ENCODE results near the gene DNMT1. TPM values are rescaled to one million over a fixed set of nuclear protein-coding genes. Genes with fewer than 3 reads are reported as not detected.
A peak's percentile ranks its signal among the peaks of the same experiment; 100 is the strongest.

Gene DNMT1
- total and polyA plus RNA-seq, 3 donors from 2014 or later: 96.5 to 145 (median 103) TPM

GRCh38 chr19:10120538-10121189 is 74.1 kb downstream of the DNMT1 start:
- intact Hi-C loops (cut with DNase I; ENCODE audit: low total_unique reads): no loop called here
- H3K4me3 ChIP-seq: peak overlapping the region in 1 of 2 donors; percentile 85
- no peak for DNase-seq
- peaks cover 8% of the 10 kb centered on the region for H3K4me1 ChIP-seq
- H3K9me3 ChIP-seq: no peaks in the 10 kb centered on the region
- H3K36me3 ChIP-seq (ENCODE audit: low read depth, missing control alignments): no peaks in the 10 kb centered on the region
- peak overlapping the region; percentile 39 to 42 for H3K27ac ChIP-seq
- no peaks in the 10 kb centered on the region for H3K27me3 ChIP-seq
- 35 to 50% methylated on average over 9 of the region's 9 CpGs for WGBS, 2 donors
- TF ChIP-seq CTCF (IDR thresholded peaks at IDR 0.05): no peak
- no peak for TF ChIP-seq POLR2A (IDR thresholded peaks at IDR 0.05)

- DNase-seq: no peak
- intact Hi-C loops (cut with DNase I; ENCODE audit: low total_unique reads): loop anchor here (10.0 kb wide), 1 partner anchor 126 kb away; no protein-coding TSS in a partner anchor
Observed at GRCh38 chr19:10118960-10119359, 75.8 kb downstream of the DNMT1 start.

GRCh38 chr19:10116866-10117616 is 77.7 kb downstream of the DNMT1 start:
- H3K36me3 ChIP-seq (ENCODE audit: low read depth, missing control alignments): no peaks in the 10 kb centered on the region
- H3K27me3 ChIP-seq: no peaks in the 10 kb centered on the region
- no peaks in the 10 kb centered on the region for H3K9me3 ChIP-seq
- TF ChIP-seq CTCF (IDR thresholded peaks at IDR 0.05): no peak
- TF ChIP-seq POLR2A (IDR thresholded peaks at IDR 0.05): no peak
- intact Hi-C loops (cut with DNase I; ENCODE audit: low total_unique reads): loop anchor here (10.0 kb wide), 1 partner anchor 128 kb away; no protein-coding TSS in a partner anchor
- 91 to 92% methylated on average over 13 to 21 of the region's 21 CpGs for WGBS, 2 donors
- H3K27ac ChIP-seq: no peak overlapping the region
- DNase-seq: no peak
- peaks cover 8% of the 10 kb centered on the region for H3K4me1 ChIP-seq
- H3K4me3 ChIP-seq: no peak overlapping the region

More at GRCh38 chr19:10118960-10119359, 75.8 kb downstream of the DNMT1 start:
- no peaks in the 10 kb centered on the region for H3K27me3 ChIP-seq
- H3K4me3 ChIP-seq: peak overlapping the region; percentile 85 to 89
- 0 to 38% methylated on average over 3 to 12 of the region's 12 CpGs for WGBS, 2 donors
- no peak overlapping the region for H3K27ac ChIP-seq
- H3K36me3 ChIP-seq (ENCODE audit: low read depth, missing control alignments): no peaks in the 10 kb centered on the region
- TF ChIP-seq POLR2A (IDR thresholded peaks at IDR 0.05) (no peak), CTCF (IDR thresholded peaks at IDR 0.05) (no peak)
- no peaks in the 10 kb centered on the region for H3K9me3 ChIP-seq
- H3K4me1 ChIP-seq: peaks cover 8% of the 10 kb centered on the region

GRCh38 chr19:10116085-10116865 is 78.5 kb downstream of the DNMT1 start:
- WGBS, 2 donors: 83 to 85% methylated on average over 13 to 35 of the region's 35 CpGs
- Histone ChIP-seq H3K4me3 (no peak overlapping the region), H3K27me3 (no peaks in the 10 kb centered on the region), H3K9me3 (no peaks in the 10 kb centered on the region), H3K36me3 (ENCODE audit: low read depth, missing control alignments) (no peaks in the 10 kb centered on the region), H3K27ac (no peak overlapping the region), H3K4me1 (peaks cover 8% of the 10 kb centered on the region)
- no peak for TF ChIP-seq CTCF (IDR thresholded peaks at IDR 0.05)
- TF ChIP-seq POLR2A (IDR thresholded peaks at IDR 0.05): no peak
- DNase-seq: no peak
- intact Hi-C loops (cut with DNase I; ENCODE audit: low total_unique reads): loop anchor here (10.0 kb wide), 1 partner anchor 129 kb away; no protein-coding TSS in a partner anchor

All from testis (tissue), 3 donors.